Measurements from ENCODE around the gene MCF2L2.

MCF2L2 gene

DNA sequence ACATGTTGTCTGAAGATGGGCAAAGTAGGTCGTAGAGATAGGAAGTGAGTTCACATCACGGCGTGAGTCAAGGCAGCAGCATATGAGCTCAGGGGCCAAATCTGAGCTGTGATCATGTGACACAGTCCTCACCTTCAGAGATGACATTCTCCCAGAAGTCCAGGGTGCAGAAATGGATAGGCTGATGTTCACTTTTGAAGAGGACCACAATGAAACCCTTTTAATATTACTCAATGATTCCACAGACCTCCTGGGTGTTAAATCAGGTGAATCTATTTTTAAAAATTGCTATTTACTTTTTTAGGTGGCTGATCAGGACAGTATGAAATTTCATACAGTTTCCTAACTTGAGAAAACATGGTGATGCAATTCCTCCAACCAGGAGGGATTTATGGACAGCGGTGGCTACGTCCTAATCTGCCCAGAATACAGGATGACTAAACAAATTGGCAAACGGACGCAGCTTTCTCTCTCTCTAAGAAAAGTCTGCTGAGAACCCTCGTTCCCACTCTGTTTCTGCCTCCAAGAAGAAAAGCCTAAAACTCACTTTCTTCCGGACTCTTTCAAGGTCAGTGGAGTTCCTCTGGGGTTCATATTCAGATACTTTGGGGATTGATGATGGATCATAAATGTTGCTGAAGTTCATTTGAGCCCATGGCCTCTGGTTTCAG, 141.0 kb downstream of the MCF2L2 start:
- DNase-seq = no peak

- DNase-seq = peak; percentile 95
These were observed 142.5 kb downstream of the MCF2L2 start for GRCh38 chr3:183285828-183286457.

DNA sequence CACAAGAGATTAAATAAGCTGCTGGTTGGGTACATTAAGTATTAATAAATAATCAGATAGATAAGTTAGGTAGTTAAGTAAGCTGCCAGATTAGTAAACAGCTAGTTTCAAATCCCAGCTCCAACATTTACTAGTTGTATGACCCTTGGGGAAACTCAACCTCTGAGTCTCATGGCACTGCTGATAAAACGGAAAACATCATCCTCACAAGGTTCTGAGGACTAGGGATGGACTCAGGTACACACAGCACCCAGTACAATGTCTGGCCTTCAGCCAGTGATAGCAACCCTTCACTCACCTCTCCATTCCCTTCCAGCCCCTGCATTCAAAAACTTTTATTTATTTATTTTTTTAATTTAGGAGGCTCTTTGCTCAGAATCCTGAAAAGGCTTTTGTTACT, 143.1 kb downstream of the MCF2L2 start:
- no peak for DNase-seq

GRCh38 chr3:183284570-183284969, 143.8 kb downstream of the MCF2L2 start:
- DNase-seq = no peak

DNA sequence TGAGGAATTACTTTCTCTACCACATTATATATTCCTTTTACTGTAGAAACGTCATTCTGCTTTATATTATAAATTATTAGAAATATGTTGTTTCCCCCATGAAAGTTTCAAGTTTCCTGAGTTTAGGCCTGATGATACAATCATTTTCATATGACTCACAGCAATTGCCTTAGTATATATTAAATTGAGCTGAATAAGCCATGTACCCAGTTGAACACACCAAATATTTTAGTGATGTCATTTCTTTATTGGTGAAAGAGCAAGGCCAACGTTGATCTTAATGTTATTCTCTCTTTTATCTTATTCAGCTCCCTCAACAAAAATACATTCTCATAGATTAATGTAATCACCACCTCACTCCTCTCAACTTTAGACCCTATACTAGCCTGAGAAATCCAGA, 144.5 kb downstream of the MCF2L2 start:
- DNase-seq = no peak

GRCh38 chr3:183281126-183281797, 147.2 kb downstream of the MCF2L2 start:
- DNase-seq = no peak

GRCh38 chr3:183279371-183279770, 149.0 kb downstream of the MCF2L2 start:
- no peak for DNase-seq

- peak; percentile 49 for DNase-seq
These were observed 149.8 kb downstream of the MCF2L2 start for GRCh38 chr3:183278479-183279088.

- no peak for DNase-seq
These were observed 151.2 kb downstream of the MCF2L2 start for GRCh38 chr3:183277260-183277659.

- no peak for DNase-seq
These were observed 152.5 kb downstream of the MCF2L2 start for GRCh38 chr3:183275937-183276336.

GRCh38 chr3:183275418-183275817, 153.0 kb downstream of the MCF2L2 start:
- no peak for DNase-seq

GRCh38 chr3:183274609-183275008, 153.8 kb downstream of the MCF2L2 start:
- no peak for DNase-seq

DNA sequence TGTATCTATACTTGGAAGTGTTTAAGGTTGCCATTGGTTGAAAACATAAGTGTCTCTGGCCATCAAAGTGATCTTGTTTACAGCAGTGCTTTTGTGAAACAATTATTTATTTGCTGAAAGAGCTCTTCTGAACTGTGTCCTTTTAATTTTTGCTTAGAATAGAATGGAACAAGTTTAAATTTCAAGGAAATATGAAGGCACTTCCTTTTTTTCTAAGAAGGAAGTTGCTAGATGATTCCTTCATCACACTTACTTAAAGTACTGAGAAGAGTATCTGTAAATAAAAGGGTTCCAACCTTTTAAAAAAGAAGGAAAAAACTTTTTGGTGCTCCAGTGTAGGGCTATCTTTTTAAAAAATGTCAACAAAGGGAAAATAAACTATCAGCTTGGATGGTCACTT, 155.6 kb downstream of the MCF2L2 start:
- DNase-seq = no peak

GRCh38 chr3:183272142-183272541, 156.3 kb downstream of the MCF2L2 start:
- DNase-seq = no peak

DNA sequence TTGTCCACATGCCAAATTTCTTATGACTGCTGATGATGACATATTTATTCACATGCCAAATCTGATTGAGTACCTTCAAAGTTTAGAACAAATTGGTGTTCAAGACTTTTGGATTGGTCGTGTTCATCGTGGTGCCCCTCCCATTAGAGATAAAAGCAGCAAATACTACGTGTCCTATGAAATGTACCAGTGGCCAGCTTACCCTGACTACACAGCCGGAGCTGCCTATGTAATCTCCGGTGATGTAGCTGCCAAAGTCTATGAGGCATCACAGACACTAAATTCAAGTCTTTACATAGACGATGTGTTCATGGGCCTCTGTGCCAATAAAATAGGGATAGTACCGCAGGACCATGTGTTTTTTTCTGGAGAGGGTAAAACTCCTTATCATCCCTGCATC, 158.1 kb downstream of the MCF2L2 start:
- no peak for DNase-seq

DNA sequence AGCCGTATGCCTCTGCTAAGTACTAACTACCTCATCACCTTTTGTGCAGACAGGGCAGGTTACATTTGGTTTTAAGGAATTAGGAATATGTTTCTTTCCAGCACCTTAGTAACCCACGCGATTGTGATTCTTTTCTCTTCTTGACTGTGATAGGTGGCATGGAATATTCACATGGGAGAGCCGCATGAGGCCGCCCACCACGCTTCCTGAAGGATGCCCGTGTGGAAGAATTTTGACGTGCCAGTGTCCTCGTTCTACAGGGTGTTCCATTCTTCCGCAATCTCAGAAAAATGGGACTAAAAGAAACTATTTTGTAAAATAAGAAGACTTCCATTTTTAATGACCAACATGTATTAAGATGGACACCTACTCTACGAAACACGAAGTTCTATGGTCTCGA, 159.1 kb downstream of the MCF2L2 start:
- no peak for DNase-seq

GRCh38 chr3:183268366-183268765, 160.1 kb downstream of the MCF2L2 start:
- DNase-seq = no peak

- no peak for DNase-seq
These were observed 161.3 kb downstream of the MCF2L2 start for GRCh38 chr3:183267140-183267539.

DNA sequence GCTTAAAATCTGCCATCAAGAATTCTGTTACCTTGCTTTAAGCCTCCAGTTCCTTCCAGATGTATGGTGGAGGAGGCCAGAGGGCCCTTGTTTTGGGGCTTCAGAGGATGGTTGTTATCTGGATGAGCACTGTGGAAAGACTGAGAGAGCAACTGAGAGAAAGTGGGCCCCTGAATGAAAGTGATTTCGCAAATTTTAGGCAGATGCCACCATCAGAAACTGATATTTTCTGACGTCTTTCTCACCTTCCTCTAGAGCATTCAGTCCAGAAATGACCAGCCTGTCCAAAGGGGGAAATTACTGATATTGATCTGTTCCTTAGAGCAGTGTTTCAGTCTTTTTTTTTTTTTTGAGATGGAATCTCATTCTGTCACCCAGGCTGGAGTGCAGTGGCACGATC, 162.0 kb downstream of the MCF2L2 start:
- no peak for DNase-seq

DNA sequence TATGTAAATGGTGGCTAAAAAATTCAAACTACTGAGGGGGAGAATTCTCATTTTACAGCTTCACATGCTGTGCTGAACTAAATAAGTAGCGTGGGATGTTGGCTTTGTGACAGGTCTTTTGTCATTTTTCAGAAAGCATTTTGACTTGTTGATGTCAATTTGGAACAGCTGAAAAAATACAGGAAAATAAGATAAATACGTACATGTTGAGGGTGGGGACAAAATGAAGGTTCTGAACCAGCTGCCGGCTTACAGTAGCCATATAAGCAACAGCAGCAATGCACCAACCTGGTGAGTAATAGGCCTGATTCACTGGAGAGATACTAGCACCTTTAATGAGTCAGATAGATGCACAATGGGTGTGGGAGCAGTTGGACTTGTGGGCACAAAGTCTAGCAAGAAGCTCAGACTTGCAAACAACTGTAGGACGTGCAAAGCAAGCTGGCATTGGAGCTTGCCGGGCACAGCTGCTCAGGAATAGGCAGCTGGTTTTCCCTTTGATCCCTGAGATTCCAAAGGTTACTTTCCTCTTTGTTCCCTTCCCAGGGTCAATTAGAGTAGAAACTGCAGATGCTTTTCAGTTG, 162.5 kb downstream of the MCF2L2 start:
- peak; percentile 90 for DNase-seq

- peak; percentile 68 for DNase-seq
These were observed 163.2 kb downstream of the MCF2L2 start for GRCh38 chr3:183265157-183265642.

DNA sequence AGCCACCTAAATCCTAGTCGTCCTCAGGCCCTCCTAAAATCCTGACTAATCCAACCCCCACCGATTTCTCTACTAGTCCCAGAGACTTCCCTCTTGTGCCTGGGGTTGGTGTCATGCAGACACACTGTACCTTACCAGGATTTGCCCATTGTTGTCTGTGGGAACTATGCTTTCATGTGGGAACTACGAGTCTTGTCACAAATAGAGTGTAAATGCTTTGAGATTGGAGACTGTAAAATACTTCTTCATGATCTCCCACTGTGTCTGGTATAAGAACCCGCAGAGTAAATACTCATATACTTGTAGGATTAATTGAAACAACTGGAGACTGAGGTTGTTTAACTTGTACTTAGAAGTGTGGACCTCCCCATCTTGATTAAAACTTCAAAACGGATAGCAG, 164.2 kb downstream of the MCF2L2 start:
- no peak for DNase-seq

- no peak for DNase-seq
These were observed 165.5 kb downstream of the MCF2L2 start for GRCh38 chr3:183262875-183263378.

All from kidney glomerular epithelial cell (primary cell).